CD4-positive, alpha-beta T cell treated with Interleukin-15 for 4 hours (primary cell): ENCODE data around the gene ISLR.

Experiments used
- DNase-seq: peaks from one replicate; pipeline ENCODE4 v3.0.0-alpha.2; 2020; ENCODE audit warnings: low spot score

ISLR gene

GRCh38 chr15:74173380-74174218 lies at the start of gene ISLR:
Gene ISLR (plus strand): TSS chr15:74173710. CDS start chr15:74174859, 1,149 bp downstream.
- no peak for DNase-seq

GRCh38 chr15:74124196-74124595 lies 49.3 kb upstream of the ISLR start:
- no peak for DNase-seq

GRCh38 chr15:74124759-74125158 lies 48.8 kb upstream of the ISLR start:
- no peak for DNase-seq

GRCh38 chr15:74127255-74127953 lies 46.1 kb upstream of the ISLR start:
- peak; percentile 77 for DNase-seq

GRCh38 chr15:74127954-74128784 lies 45.3 kb upstream of the ISLR start:
- no peak for DNase-seq

GRCh38 chr15:74128785-74129585 lies 44.5 kb upstream of the ISLR start:
- DNase-seq, result no peak

GRCh38 chr15:74129586-74130154 lies 43.8 kb upstream of the ISLR start:
- DNase-seq, result no peak

- no peak for DNase-seq
Measured at GRCh38 chr15:74130155-74130848, 43.2 kb upstream of the ISLR start, which contains the start of gene ISLR2. Gene ISLR2 (plus strand): TSS chr15:74130586. CDS start chr15:74132755, 2,169 bp downstream.

GRCh38 chr15:74130849-74131627 lies 42.5 kb upstream of the ISLR start:
- DNase-seq, result no peak

DNA sequence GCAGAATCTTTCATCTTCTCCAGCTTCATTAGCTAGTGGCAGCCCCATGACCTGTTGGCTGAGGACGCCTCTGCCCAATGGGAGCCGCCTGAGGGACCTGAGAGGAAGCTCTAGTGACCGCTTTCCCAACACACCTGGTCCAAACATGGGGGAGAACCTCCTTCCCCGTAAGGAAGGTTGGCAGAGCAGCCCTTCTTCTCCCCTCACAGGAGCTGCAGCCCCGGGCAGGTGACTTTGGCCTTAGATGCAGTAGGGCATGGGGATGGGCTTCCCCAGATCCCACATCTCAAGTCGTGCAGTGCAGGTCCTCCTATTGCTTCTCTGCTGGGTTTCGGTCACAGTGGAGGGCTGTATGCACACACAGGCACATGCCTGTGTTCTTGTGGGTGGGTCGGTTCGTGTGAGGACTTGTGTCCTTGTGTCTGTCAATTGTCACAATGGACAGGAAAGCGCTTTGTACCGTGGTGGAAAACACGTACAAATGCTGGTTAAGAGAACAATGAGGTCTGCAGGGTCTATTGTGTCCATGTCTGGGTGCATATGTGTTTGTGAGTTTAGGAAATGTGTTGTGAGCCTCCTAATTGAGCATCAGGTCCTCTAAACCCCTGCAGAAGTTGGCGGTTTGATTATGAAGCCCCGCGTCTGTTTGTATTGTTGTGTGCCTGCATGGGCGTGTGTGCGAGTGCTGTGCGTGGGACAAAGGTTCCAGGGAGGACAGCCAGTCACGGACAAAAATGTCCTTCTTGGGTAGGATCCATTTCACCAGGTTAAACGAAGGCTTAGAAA lies 41.7 kb upstream of the ISLR start:
- no peak for DNase-seq

DNA sequence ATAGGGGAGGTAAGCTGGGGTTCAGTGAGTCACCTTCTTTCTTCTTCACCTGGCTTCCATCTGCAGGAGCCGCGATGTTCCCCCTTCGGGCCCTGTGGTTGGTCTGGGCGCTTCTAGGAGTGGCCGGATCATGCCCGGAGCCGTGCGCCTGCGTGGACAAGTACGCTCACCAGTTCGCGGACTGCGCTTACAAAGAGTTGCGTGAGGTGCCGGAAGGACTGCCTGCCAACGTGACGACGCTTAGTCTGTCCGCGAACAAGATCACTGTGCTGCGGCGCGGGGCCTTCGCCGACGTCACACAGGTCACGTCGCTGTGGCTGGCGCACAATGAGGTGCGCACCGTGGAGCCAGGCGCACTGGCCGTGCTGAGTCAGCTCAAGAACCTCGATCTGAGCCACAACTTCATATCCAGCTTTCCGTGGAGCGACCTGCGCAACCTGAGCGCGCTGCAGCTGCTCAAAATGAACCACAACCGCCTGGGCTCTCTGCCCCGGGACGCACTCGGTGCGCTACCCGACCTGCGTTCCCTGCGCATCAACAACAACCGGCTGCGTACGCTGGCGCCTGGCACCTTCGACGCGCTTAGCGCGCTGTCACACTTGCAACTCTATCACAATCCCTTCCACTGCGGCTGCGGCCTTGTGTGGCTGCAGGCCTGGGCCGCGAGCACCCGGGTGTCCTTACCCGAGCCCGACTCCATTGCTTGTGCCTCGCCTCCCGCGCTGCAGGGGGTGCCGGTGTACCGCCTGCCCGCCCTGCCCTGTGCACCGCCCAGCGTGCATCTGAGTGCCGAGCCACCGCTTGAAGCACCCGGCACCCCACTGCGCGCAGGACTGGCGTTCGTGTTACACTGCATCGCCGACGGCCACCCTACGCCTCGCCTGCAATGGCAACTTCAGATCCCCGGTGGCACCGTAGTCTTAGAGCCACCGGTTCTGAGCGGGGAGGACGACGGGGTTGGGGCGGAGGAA lies 40.5 kb upstream of the ISLR start:
- DNase-seq, result no peak

GRCh38 chr15:74133694-74134386 lies 39.7 kb upstream of the ISLR start:
- no peak for DNase-seq

DNA sequence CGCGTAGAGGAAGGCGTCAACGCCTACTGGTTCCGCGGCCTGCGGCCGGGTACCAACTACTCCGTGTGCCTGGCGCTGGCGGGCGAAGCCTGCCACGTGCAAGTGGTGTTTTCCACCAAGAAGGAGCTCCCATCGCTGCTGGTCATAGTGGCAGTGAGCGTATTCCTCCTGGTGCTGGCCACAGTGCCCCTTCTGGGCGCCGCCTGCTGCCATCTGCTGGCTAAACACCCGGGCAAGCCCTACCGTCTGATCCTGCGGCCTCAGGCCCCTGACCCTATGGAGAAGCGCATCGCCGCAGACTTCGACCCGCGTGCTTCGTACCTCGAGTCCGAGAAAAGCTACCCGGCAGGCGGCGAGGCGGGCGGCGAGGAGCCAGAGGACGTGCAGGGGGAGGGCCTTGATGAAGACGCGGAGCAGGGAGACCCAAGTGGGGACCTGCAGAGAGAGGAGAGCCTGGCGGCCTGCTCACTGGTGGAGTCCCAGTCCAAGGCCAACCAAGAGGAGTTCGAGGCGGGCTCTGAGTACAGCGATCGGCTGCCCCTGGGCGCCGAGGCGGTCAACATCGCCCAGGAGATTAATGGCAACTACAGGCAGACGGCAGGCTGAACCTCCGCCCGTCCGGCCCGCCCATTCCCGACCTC lies 39.0 kb upstream of the ISLR start:
- no peak for DNase-seq

GRCh38 chr15:74135041-74135565 lies 38.4 kb upstream of the ISLR start:
- DNase-seq, result no peak

DNA sequence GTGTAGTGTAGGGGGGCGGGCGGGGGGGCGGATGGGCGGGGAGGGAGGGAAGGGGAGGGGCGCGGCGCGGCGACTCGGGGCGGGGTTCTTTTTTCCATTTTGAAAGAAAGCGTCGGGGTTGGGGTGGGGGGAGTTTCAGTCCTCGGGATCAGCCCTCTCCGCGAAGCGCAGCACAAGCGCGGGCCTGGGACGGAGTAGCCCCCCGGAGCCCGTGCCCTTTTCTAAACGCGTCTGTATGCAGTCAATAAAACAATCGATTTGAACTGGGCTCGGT lies 37.0 kb upstream of the ISLR start:
- DNase-seq, result no peak

GRCh38 chr15:74136814-74137536 lies 36.5 kb upstream of the ISLR start:
- DNase-seq, result no peak
